Fibroblast of villous mesenchyme (primary cell): ENCODE measurements around the gene ADD3. TPM values are rescaled to one million over a fixed set of nuclear protein-coding genes. Genes with fewer than 3 reads are reported as not detected.

Source experiments
- DNase-seq: peaks from one replicate; pipeline ENCODE4 v3.0.0-alpha.2; 2010; ENCODE audit warnings: low read depth
- H3K4me3 ChIP-seq: 2 replicates; pipeline ENCODE4 v1.5.1; 2011; ENCODE audit warnings: low read depth, mild to moderate bottlenecking, low read length
- CTCF ChIP-seq: IDR thresholded peaks from 2 replicates; pipeline ENCODE4 v1.5.1; 2012; ENCODE audit warnings: low read depth, mild to moderate bottlenecking, low read length; ENCODE audit not compliant: insufficient read depth
- total RNA-seq: library from RNA; depleted of rRNA; stranded (reverse); fragments of >200 nt; gene quantifications from 2 replicates; pipeline ENCODE4 v1.2.3, GENCODE V29; 2012

Gene ADD3, protein sequence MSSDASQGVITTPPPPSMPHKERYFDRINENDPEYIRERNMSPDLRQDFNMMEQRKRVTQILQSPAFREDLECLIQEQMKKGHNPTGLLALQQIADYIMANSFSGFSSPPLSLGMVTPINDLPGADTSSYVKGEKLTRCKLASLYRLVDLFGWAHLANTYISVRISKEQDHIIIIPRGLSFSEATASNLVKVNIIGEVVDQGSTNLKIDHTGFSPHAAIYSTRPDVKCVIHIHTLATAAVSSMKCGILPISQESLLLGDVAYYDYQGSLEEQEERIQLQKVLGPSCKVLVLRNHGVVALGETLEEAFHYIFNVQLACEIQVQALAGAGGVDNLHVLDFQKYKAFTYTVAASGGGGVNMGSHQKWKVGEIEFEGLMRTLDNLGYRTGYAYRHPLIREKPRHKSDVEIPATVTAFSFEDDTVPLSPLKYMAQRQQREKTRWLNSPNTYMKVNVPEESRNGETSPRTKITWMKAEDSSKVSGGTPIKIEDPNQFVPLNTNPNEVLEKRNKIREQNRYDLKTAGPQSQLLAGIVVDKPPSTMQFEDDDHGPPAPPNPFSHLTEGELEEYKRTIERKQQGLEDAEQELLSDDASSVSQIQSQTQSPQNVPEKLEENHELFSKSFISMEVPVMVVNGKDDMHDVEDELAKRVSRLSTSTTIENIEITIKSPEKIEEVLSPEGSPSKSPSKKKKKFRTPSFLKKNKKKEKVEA
- 68.3 and 97.6 TPM in 2 replicates for total RNA-seq

DNA sequence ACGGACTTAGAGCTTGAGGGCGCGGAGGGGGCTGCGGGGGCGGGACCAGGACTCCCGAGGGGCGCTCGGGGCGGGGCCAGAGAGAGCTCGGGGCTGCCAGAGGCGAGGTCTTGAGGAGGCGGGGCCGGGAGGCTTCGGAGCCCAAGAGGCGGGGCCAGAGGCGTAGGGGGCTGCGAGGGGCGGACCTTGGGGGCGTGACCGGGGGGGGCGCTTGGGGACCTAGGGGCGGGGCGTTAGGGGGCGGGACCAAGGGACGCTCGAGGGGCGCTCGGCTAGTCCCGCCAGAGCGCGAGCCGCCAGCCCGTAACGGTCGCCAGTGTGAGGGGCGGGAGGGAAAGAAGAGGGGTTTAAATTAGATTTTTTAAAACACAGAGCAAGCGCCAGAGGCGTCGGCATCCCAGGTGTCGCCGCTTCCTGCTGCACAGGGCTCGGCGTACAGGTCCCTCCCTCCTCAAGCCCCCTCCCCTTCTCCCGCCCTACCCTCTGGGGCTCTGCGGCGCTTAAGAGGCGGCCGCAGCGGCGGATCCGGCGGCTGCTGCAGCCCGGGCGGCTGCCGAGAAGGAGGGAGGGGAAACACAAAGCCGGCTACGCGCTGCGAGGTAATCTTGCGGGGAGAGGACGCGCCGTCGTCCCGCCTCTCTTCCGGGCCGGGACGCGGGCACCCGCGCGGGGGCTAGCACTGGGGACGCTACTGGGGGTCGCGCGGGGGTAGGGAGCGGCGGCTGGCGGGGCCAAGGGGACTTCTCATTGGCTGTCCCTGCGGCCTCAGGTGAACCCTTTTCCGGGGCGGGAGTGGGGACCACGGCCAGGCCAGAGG is at the start of gene ADD3:
TSS of gene ADD3 (plus strand) at position 284 of the 817 bp plus-strand sequence. CDS start 92,670 bp downstream, outside the sequence.
- H3K4me3 ChIP-seq, result peak within 1 kb of the TSS; percentile 89
- peak; percentile 96 for DNase-seq
- no peak for TF ChIP-seq CTCF

- DNase-seq, result no peak
- H3K4me3 ChIP-seq, result no peak overlapping the region
- no peak for TF ChIP-seq CTCF
Measured at GRCh38 chr10:109958059-109958458, 49.7 kb upstream of the ADD3 start.

DNA sequence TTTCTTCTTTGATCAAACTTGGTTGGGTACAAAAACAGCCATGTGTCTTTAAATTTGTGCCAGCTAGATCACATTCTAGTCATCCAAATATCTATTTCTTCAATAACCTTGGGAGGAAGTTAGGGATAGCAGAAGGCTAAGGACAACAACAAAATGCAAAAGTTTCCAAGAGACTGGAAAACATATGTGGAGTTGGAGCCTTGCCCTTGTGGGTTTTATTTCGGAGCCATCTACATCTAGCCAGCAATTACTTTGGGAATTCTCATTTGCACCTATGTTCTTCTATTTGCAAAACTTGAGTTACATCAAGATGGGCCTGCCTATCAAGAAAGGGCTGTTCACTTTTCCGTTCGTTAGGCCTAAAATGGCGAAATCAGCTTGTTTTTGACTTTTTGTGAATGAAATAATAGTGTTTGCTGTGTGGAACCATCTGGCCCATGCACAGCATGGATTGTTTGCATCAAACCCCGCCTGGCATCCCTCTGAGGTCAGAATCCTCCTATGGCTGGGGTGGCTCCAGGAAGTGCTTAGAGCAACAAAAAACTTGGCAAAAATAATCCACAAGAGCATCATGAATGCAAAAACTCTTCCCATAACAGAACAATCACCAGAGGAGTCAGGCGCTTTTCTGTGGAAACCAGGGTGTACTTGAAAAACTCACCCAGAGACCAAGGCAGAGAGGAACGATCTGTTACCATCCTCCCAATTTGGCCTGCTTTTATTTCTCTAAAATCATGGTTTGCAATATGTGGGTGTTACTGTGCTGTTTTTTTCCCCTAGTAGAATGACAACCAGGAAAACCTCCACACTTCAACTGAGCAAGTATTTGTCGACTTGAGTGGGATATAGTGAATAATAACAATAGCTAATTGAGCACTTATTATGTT is 48.3 kb upstream of the ADD3 start:
- no peak overlapping the region for H3K4me3 ChIP-seq
- TF ChIP-seq CTCF, result no peak
- DNase-seq, result no peak

DNA sequence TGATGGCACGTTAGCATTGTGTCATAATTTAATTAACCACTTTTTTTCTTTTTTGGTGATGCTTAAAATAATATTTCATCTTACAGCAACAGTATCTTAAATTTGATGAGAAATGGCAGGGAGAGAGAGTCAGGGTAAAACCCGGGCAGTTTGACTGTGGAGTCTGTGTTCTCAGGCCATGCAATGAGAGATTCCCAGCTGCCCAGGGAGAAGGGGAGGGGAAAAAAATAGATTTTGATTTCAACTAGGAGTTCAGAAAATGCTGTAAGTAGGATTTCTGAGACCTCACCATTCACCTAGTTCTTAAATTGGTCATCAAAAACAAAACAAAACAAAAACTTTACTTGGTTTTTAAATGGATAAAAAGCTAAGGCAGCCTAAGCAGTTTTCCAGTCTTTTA is 47.1 kb upstream of the ADD3 start:
- H3K4me3 ChIP-seq, result no peak overlapping the region

GRCh38 chr10:109961174-109962001 is 46.4 kb upstream of the ADD3 start:
- TF ChIP-seq CTCF, result no peak
- H3K4me3 ChIP-seq, result no peak overlapping the region
- DNase-seq, result peak; percentile 36

More for the DNA sequence above, 47.1 kb upstream of the ADD3 start:
- DNase-seq, result no peak
- TF ChIP-seq CTCF, result no peak
